ENCODE results near the gene NXPH4. TPM values are rescaled to one million over a fixed set of nuclear protein-coding genes. Genes with fewer than 3 reads are reported as not detected.

NXPH4 gene
- total RNA-seq, 4 donors from 2014 or later: not detected

DNA sequence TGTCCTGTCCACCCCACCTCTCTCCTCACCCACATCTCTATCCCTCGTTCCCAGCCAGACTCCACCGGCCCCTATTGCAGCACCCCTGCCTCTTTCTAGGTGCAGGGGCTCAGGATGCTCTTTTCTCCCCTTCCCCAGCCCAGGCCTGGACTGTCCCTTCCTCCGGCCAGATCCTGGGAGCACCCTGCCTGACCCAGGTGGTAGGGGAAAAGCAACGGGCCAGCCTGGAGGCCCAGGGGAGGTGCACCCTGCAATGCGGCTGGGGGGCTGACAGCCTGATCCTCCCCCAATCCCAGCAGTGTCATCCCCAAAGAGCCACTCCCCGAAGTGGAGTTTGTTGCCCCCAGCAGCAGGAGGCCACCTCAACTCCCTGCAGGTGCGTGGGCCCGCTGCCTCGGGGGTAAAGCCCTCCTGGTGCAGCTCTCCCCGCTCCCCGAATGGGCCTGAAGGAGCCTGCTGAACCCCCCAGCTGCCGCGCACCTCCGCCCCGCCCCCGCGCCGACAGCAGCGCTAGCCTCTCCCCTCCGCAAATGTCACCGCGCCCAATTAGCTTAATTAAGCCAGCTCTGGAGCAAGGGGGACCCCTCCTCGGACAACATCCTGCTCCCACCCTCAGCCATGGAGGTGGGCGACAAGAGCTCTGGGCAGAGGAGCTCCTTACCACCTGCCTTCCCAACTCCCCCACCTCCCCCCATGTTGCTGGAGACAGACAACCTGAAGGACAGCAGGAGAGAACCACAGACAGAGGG is 4.7 kb downstream of the NXPH4 start:
- DNase-seq (no peak), ATAC-seq (no peak)
- intact Hi-C loops (cut with DNase I; ENCODE audit: low total_unique reads): no loop called here

DNA sequence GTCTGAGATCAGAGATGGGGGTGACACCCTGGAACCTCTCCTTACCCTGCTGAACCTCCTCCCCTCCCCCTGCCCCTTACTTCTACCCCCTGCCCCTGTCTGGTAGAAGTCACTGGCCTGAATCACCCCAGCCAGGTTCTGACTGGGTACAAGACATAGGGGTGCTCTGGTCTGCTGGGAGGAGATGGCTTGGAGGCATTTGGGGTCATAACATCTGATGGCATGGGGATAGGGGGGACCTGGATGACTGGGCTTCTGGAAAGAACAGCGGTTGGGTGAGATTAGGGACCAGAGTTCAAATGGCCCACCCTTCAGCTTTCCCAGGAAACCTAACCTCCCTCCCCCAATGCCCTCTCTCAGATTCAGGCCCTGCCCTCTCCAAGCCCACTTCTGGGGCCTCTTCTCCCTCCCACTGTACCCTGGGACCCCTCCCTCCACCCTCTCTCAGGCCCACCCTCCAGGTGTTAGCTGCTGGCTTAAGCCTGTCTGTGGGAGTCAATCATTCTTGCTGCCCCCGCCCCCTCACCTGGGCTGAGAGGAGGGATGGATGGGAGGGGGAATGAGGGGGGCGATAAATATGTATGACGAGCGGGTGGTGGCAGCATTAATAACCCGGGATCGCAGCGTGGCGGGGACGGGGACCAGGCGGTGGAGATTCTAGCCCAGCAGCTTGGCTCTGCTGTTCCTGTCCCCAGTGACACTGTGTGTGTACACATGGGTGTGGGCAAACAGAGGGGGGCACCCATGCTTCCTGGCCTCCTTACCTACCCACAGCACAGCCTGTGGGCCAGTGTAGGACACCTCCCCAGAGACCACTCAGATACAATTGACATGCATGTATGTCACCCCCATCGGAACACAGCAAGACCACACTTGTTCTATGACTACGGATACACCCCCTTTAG is 5.9 kb downstream of the NXPH4 start:
- Histone ChIP-seq H3K4me1 (peaks cover 0 to 1% of the 10 kb centered on the region in 2 donors), H3K36me3 (no peaks in the 10 kb centered on the region), H3K27me3 (peaks cover 70 to 88% (median 71%) of the 10 kb centered on the region in 3 donors), H3K9me3 (no peaks in the 10 kb centered on the region), H3K27ac (no peak overlapping the region), H3K4me3 (no peak overlapping the region)
- no peak for ATAC-seq
- intact Hi-C loops (cut with DNase I; ENCODE audit: low total_unique reads) (no loop called here), in situ Hi-C loops (cut with MboI; ENCODE audit: low sequenced_read_pairs in 4 of 4) (no loop called here)
- DNase-seq: no peak
- no peak for TF ChIP-seq POLR2A (IDR thresholded peaks at IDR 0.05)
- TF ChIP-seq, protein P1, sequence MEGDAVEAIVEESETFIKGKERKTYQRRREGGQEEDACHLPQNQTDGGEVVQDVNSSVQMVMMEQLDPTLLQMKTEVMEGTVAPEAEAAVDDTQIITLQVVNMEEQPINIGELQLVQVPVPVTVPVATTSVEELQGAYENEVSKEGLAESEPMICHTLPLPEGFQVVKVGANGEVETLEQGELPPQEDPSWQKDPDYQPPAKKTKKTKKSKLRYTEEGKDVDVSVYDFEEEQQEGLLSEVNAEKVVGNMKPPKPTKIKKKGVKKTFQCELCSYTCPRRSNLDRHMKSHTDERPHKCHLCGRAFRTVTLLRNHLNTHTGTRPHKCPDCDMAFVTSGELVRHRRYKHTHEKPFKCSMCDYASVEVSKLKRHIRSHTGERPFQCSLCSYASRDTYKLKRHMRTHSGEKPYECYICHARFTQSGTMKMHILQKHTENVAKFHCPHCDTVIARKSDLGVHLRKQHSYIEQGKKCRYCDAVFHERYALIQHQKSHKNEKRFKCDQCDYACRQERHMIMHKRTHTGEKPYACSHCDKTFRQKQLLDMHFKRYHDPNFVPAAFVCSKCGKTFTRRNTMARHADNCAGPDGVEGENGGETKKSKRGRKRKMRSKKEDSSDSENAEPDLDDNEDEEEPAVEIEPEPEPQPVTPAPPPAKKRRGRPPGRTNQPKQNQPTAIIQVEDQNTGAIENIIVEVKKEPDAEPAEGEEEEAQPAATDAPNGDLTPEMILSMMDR (IDR thresholded peaks at IDR 0.05 in 4 of 5, conservative IDR thresholded peaks at IDR 0.05 in 1 of 5): no peak

More for the DNA sequence above, 4.7 kb downstream of the NXPH4 start:
- Histone ChIP-seq H3K27ac (no peak overlapping the region), H3K4me3 (no peak overlapping the region), H3K9me3 (no peaks in the 10 kb centered on the region), H3K27me3 (peaks cover 73 to 91% (median 76%) of the 10 kb centered on the region in 3 donors), H3K36me3 (no peaks in the 10 kb centered on the region), H3K4me1 (peaks cover 0 to 10% of the 10 kb centered on the region in 2 donors)
- TF ChIP-seq POLR2A (IDR thresholded peaks at IDR 0.05): no peak
- TF ChIP-seq, protein P1 (IDR thresholded peaks at IDR 0.05 in 4 of 5, conservative IDR thresholded peaks at IDR 0.05 in 1 of 5): no peak
- in situ Hi-C loops (cut with MboI; ENCODE audit: low sequenced_read_pairs in 4 of 4): no loop called here

DNA sequence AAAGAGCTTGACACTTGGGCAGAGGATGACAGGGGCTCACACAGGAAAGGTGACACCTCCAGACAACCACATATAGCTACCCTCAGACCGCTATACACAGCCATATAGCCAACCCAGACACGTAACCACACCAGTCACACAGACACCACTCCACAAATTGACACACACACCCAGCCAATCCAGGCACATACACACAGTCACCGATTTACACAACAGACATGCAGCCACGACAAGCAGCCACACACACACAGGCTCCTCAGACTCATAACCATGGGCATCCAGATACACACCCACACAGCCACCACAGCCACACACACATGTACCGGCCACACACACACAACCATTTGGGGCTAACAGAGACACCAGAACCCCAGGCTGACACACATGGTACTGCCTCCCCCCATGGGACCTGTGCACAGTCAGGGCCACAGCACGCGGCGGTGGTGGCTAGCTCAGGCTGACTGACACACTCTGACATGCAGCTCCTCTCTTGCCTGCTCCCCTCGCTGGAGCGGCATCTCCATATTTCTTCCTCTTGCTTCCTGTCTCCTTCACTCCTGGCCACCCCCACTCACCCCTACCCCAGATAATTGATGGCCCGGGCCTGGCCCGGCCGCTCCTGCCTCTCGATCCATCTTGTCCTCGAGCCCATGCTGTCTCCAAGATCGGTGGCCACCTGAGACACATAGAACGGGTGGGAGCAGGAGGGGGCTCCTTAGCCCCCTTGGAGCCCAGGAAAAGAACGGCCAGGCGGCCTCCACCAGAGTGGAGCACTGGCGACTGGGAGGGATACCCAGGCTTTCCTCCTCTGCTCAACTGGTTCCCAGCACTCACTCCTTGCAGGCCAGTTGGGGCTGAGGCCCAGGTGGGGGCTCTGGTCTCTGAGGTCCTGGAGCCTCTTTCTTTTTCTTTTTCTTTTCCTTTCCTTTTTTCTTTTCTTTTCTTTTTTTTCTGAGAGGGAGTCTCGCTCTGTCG is 6.9 kb downstream of the NXPH4 start:
- TF ChIP-seq POLR2A (IDR thresholded peaks at IDR 0.05): no peak
- TF ChIP-seq, protein P1 (IDR thresholded peaks at IDR 0.05 in 4 of 5, conservative IDR thresholded peaks at IDR 0.05 in 1 of 5): no peak
- Histone ChIP-seq H3K9me3 (no peaks in the 10 kb centered on the region), H3K4me1 (no peaks in the 10 kb centered on the region), H3K4me3 (no peak overlapping the region), H3K27ac (no peak overlapping the region), H3K27me3 (peaks cover 61 to 79% (median 63%) of the 10 kb centered on the region in 3 donors), H3K36me3 (no peaks in the 10 kb centered on the region)
- no peak for DNase-seq
- intact Hi-C loops (cut with DNase I; ENCODE audit: low total_unique reads) (no loop called here), in situ Hi-C loops (cut with MboI; ENCODE audit: low sequenced_read_pairs in 4 of 4) (no loop called here)
- ATAC-seq: no peak

GRCh38 chr12:57224278-57224972 is 7.8 kb downstream of the NXPH4 start:
- TF ChIP-seq, protein P1 (IDR thresholded peaks at IDR 0.05 in 4 of 5, conservative IDR thresholded peaks at IDR 0.05 in 1 of 5): no peak
- TF ChIP-seq POLR2A (IDR thresholded peaks at IDR 0.05): no peak
- no peak overlapping the region for H3K27ac ChIP-seq
- no peak overlapping the region for H3K4me3 ChIP-seq
- no peaks in the 10 kb centered on the region for H3K36me3 ChIP-seq
- in situ Hi-C loops (cut with MboI; ENCODE audit: low sequenced_read_pairs in 4 of 4) (no loop called here), intact Hi-C loops (cut with DNase I; ENCODE audit: low total_unique reads) (no loop called here)
- no peak for ATAC-seq
- DNase-seq: no peak
- H3K4me1 ChIP-seq: no peaks in the 10 kb centered on the region
- no peaks in the 10 kb centered on the region for H3K9me3 ChIP-seq
- H3K27me3 ChIP-seq: peaks cover 51 to 70% (median 55%) of the 10 kb centered on the region in 3 donors

Data from gastrocnemius medialis (tissue), 4 donors.